HG03196 (cell line): ENCODE measurements around the gene CXCL6.

ENCODE experiments used
- ATAC-seq: cut with Tn5 transposase; IDR thresholded peaks from one replicate; pipeline ENCODE4 v1.9.1; 2021; ENCODE audit not compliant: unreplicated experiment

Gene CXCL6

DNA sequence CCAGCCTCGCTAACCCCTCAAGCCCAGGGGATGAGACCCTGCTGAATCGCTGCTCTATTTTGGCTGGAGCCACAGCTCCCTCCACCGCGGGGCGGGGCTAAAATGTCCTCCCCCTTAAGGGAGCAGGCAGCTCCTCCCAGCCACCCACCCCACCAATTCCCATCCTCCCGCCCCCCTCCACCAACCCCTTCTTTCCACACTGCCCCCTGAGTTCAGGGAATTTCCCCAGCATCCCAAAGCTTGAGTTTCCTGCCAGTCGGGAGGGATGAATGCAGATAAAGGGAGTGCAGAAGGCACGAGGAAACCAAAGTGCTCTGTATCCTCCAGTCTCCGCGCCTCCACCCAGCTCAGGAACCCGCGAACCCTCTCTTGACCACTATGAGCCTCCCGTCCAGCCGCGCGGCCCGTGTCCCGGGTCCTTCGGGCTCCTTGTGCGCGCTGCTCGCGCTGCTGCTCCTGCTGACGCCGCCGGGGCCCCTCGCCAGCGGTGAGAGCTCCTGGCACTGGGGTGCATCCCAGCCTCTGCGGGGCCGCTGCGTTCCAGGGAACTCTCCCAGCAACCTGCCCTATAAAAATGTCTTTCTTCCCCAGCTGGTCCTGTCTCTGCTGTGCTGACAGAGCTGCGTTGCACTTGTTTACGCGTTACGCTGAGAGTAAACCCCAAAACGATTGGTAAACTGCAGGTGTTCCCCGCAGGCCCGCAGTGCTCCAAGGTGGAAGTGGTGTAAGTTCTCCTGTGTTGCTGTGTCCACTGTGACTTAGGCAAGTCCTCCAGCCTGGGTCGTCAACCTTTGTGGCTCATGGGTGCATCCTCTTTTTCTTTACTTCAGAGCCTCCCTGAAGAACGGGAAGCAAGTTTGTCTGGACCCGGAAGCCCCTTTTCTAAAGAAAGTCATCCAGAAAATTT, at the start of gene CXCL6:
Gene CXCL6, plus strand, starts transcription at position 306 of the 907 bp plus-strand sequence. Its CDS starts 73 bp downstream, at position 379.
- no peak for ATAC-seq

DNA sequence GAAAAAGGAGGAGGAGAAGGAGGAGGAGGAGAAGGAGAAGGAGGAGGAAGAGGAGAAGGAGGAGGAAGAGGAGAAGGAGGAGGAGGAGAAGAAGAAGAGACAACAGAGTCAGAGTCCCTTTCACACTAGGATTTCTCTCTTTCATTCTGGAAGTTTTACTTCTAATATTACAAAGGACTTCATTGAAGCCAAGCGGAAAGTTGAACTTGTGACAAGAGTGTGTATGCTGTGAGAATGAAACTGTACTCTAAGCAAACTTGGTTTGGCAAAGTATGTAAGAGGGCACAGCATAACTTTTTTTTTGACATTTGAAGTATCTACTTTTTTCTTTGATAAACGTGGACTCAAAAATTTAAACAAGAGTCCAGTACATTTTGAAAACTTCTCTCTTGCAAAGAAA, 48.1 kb upstream of the CXCL6 start:
- ATAC-seq, result no peak

DNA sequence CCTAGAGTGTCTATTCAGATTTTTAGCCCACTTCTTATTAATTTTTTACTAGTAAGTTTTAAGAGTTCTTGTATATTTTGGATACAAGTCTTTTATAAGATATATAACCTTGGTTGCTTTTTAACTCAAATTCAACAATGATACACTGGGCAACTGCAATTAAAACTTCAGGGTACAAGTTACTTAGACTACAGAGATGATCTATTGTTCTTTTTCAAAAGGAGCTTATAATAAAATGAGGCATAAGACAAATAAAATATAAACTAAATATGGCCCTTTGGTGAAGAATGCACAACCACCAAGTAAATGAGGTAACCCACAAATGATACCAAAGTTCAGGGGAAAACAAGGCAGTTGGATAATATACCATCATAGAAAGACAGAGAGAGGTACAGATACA, 37.6 kb upstream of the CXCL6 start:
- no peak for ATAC-seq

DNA sequence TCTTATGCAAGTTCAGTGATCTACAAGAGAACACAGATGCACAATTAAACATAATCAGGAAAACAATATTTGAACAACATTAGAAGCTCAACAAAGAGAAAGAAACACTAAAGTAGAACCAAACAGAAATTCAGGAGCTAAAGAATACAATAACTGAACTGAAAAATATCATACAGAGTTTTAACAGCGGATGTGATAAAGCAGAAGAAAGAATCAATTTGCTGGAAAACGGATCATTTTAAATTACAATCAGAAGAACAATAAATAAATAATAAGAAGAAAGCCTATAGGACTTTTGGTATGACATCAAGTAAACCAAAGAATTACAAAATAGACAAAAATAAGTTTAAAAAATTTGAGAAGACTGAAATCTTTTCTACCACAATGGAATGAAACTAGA, 36.3 kb upstream of the CXCL6 start:
- no peak for ATAC-seq

DNA sequence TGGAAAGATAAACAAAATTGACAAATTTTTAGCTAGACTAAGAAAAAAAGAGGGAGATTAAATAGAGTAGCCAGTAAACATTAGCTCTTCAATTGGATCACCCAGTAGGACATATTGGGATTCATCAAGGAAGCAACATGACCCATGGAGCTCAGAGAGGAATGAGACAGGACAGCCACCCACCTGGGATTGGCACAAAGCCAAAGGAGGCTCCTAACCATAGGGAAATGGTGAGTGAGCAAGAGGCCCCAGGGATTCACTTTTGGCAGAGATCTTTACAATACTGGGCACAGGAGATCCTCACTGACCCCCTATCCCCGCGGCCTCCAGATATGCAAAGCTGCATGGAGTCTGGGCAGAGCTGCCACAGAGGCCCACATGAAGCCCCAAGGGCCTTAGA, 34.8 kb upstream of the CXCL6 start:
- ATAC-seq, result no peak

DNA sequence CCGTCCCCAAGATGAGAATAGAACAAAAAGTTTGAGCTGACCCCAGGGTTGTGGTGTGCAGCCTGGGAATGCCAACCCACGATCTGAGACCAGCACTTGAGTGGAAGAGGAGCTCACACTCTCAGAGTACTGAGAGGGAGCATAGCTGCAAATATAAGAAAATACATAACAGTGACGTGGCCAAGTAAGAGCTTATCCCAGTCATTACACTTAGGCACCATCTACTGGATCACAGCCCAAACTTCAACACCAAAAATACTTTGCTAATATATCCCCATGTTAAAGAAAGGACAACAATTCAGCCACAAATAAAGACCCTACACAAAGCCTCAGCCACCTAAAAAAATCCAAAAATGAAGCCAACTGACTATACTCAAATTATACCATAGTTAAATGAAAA, 33.3 kb upstream of the CXCL6 start:
- no peak for ATAC-seq

- no peak for ATAC-seq
Measured at GRCh38 chr4:73810191-73810590, 26.3 kb upstream of the CXCL6 start.

DNA sequence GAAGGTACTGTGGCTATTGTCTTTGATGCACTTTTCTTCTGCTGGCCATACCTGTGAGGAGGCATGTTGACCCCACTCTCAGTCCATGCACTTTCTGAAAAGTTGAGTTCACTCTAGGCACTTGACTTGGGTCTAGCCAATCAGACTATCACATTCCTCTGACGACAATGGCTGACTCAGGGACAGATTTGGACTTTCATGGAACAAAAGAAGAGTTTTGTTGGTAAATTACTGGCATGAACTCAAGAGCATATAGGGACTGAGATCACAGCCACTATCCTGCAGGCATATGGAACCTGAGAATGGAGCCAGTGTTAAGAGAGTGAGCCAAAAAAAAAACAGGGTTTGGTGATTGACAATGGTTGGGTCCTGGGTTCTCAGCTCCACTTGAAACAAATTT, 24.6 kb upstream of the CXCL6 start:
- no peak for ATAC-seq

GRCh38 chr4:73814679-73815078, 21.8 kb upstream of the CXCL6 start:
- ATAC-seq, result no peak

GRCh38 chr4:73815145-73815544, 21.3 kb upstream of the CXCL6 start:
- no peak for ATAC-seq

DNA sequence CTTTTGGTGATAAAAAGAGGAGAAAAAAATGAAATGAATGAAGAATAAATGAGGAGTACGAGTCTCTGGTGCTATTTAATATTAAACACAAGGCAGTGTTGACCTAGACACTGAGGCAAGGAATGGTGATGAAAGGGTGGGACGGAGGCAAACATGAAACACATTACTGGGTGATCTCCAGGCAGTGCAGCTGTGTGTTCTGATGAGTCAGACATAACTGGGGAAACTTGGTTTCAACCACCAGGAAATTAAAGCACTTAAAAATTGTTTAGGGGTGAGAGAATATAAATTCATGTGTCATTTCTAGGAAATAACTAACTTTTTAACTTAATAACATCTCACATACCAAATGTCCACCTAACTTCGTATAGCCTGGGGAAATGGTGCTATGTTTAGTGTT, 19.7 kb upstream of the CXCL6 start:
- ATAC-seq, result no peak

DNA sequence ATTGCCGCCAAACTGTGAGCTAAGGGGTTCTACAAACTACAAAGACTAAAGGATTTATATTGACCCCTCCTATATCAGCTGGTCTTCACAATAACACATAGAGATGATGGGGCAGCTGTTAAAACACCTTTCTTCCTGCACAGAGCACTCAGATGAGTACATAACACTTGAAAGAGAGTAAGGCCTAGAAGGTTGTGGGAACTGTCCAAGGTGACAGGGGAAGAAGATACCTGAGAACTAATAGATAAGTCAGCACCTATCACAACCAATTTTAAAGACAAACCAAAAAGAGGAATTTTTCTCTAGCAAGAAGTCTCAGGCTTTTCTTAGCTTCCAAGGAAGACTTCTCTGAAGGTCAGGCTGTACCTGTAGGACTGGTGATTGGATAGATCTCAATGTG, 19.1 kb upstream of the CXCL6 start:
- no peak for ATAC-seq

- no peak for ATAC-seq
Measured at GRCh38 chr4:73821325-73821724, 15.2 kb upstream of the CXCL6 start.

DNA sequence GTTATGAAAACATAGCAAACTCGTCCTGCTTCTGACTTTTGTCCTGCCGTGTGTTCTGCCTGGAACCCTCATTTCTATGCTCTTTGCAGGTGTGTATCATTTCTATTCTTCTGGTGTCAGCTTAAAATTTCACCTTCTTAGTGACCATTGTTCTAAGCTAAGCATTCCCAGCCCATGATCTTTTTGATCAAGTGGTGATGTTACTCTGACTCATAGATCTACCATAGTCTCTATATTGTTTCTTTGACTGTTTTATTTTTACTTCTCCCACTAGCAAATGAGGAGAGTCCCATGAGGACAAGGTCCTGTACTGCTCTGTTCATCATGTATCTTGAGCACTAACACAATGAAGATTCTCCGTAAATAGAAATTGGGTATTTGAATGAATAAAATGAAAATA, 14.1 kb upstream of the CXCL6 start:
- no peak for ATAC-seq

DNA sequence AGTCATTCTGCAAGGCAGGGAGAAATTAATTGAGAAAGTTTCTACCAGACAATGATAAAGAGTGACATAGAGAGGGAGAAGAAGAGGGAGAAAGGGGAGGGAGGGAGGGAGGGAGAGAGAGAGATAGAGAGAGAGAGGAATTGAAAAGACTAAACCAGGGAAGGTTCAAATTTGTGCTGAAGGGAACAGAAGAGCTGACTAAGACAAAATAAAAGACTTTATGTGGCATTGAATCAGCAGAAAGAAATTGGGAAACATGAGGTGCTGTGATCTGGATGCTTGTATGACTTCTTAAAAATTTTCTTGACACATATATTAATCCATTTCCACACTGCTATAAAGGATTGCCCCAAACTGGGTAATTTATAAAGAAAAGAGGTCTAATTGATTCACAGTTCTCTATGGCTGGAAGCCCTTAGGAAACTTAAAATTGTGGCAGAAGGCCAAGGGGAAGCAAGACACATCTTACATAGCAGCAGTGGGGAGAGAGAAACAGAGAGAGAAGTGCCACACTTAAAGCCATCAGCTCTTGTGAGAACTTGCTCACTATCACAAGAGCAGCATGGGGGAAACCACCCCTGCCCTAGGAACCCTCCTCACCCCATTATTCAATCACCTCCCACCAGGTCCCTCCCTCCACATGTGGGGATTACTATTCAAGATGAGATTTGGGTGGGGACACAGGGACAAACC, 13.5 kb upstream of the CXCL6 start:
- no peak for ATAC-seq

DNA sequence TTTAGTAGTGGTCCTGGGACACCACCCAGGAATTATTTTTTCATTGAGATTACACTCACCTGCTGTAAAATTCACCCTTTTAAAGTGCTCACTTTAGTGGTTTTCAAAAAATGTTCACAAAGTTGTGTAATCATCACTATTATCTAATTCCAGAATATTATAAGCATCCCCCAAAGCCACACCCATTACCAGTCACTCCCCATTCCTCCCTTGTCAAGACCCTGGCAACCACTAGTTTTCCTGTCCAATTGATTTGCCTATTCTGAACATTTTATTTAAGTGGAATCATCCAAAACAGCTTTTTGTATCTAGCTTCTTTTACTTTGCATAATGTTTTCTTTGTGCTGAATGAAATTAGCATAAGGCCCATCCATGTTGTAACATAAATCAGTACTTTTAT, 12.7 kb upstream of the CXCL6 start:
- ATAC-seq, result no peak

- no peak for ATAC-seq
Measured at GRCh38 chr4:73828956-73829355, 7.5 kb upstream of the CXCL6 start.

DNA sequence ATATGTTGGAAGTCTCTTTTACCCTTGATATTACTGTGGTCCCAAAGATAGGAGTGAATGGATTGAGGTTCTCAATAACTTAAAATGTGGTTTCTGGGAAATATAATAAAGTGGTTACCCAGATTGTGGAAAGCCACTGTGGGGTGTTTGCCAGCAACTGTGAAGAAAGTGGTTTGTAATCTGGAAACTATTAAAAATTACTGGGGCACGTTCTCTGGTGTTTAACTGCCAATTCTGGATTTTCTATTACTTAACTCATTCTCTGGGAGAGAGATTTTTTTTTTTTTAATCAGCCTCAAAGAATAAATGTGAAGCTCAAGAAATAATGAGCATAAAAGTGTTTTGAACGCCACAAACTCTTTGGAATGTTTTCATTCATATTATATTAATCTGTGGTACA, 4.9 kb upstream of the CXCL6 start:
- no peak for ATAC-seq

DNA sequence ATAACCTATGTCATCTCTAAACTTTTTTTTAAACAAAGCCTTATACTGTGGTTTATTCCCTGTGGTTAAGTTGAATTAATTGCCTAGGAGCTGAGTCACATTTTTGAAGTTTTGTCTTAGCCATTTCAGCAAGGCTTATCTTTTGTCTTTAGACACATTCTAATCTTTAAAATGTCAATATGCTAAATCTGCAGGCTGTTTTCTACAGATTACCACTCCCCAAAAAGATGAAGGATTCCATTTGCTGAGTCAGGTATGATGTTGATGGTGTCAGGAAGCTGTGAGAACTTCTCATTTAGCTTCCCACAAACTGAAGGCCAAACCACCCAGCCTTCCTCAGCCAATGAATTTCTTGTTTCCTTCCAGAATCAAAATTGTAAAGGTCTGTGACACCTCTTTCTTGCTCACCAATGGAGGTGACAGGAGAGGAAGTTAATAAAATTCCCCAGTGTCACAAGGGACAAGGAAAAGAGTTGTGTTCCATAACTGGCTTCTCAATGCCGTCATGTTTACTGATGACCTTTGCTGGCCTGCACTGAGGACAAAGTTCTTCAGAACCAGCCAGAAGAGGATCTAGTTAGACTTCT, 3.7 kb upstream of the CXCL6 start:
- ATAC-seq, result no peak

GRCh38 chr4:73839071-73839470, 2.6 kb downstream of the CXCL6 start:
- no peak for ATAC-seq

DNA sequence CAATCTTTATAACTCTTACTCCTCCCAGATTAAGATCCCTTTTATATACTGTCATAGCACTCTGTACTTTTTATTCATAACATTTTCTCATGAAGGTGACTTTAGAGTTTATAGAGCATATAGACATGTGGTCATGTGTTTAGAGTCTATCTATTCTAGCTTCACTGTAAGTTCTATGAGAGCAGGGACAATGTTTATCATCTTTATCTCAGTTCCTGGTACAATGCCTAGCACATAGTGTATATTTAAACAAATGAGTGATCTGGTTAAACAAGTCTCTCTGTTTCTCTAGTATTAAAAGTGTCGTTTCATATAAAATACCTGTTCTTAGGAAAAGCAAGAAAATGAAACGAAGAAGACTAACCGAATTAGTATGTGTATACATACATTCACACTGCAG, 3.2 kb downstream of the CXCL6 start:
- no peak for ATAC-seq
